A549 treated with AZD9567 at 1 μM for 4 hours (cell line): ENCODE results near the gene MPRIP. TPM values are rescaled to one million over a fixed set of nuclear protein-coding genes. Genes with fewer than 3 reads are reported as not detected.

Experiments
- total RNA-seq: library from RNA; stranded (reverse); fragments of 200-300 nt; extraction: Qiagen RNA extraction; gene quantifications from 5 replicates; pipeline ENCODE4 v1.2.3, GENCODE V29; 2022; ENCODE audit not compliant: insufficient read depth

MPRIP gene, protein sequence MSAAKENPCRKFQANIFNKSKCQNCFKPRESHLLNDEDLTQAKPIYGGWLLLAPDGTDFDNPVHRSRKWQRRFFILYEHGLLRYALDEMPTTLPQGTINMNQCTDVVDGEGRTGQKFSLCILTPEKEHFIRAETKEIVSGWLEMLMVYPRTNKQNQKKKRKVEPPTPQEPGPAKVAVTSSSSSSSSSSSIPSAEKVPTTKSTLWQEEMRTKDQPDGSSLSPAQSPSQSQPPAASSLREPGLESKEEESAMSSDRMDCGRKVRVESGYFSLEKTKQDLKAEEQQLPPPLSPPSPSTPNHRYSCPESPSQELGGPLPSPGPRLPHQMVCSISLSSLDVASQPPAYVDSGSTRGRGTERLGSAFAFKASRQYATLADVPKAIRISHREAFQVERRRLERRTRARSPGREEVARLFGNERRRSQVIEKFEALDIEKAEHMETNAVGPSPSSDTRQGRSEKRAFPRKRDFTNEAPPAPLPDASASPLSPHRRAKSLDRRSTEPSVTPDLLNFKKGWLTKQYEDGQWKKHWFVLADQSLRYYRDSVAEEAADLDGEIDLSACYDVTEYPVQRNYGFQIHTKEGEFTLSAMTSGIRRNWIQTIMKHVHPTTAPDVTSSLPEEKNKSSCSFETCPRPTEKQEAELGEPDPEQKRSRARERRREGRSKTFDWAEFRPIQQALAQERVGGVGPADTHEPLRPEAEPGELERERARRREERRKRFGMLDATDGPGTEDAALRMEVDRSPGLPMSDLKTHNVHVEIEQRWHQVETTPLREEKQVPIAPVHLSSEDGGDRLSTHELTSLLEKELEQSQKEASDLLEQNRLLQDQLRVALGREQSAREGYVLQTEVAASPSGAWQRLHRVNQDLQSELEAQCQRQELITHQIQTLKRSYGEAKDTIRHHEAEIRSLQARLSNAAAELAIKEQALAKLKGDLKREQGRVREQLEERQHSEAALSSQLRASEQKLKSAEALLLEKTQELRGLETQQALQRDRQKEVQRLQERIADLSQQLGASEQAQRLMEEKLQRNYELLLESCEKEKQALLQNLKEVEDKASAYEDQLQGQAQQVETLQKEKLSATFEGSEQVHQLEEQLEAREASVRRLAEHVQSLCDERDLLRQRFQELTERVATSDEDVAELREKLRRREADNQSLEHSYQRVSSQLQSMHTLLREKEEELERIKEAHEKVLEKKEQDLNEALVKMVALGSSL (N-terminal part only)
- 244 to 342 TPM (median 339 TPM) in 5 replicates for total RNA-seq

DNA sequence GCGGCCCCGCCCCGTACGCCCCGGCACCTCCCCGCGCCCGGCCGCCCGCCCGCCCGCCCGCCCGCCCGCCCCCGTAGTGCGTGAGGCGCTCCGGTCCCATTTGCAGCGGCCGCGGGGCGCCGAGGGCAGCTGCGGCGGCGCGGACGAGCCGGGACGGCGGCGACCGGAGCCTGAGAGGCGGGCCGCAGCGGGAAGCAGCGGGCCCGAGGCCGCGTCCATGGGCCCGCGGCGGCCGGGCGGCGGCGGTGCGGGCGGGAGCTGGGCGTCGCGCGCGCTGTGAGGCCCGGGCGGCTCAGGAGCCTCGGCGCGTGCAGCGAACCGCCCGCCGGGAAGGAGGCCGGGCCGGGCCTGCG, at the start of gene MPRIP:
MPRIP (plus strand) TSS at position 74 of the 353 bp plus-strand sequence. CDS start 392 bp downstream, outside the sequence.

DNA sequence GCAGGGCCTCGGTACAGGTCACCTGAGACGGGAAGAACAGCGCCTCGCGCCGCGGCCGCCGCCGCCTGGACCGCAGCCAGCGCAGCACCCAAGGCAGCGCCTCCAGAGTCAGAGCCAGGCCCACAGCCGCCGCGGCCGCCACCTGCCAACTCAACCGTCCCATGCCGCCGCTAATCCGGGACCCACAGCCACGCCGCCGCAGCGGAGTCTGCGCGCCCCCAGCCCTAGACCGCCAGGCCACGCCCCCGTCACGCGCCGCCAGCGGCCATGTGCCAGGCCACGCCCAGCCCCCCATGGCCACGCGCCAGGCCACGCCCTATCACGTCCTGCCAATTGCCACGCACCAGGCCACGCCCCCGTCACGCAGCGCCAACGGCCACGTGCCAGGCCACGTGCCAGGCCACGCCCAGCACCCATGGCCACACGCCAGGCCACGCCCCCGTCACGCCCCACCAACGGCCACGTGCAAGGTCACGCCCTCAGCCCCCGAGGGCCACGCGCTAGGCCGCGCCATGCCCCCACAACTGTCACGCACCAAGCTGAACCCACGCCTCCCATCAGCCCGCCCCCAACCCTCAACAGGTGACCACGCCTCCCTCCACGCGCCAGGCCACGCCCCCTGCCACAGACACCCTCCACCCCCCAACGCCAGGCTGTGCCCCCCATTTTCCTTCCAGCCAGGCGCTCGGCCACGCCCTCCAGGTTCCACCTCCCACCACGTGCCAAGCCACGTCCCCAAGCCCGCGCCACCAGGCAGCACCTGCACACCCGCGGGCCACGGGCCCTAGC, 164.1 kb downstream of the MPRIP start, which contains the start of gene PLD6:
PLD6 (minus strand) TSS at position 210 of the 789 bp plus-strand sequence; CDS start at position 163, 47 bp downstream.

DNA sequence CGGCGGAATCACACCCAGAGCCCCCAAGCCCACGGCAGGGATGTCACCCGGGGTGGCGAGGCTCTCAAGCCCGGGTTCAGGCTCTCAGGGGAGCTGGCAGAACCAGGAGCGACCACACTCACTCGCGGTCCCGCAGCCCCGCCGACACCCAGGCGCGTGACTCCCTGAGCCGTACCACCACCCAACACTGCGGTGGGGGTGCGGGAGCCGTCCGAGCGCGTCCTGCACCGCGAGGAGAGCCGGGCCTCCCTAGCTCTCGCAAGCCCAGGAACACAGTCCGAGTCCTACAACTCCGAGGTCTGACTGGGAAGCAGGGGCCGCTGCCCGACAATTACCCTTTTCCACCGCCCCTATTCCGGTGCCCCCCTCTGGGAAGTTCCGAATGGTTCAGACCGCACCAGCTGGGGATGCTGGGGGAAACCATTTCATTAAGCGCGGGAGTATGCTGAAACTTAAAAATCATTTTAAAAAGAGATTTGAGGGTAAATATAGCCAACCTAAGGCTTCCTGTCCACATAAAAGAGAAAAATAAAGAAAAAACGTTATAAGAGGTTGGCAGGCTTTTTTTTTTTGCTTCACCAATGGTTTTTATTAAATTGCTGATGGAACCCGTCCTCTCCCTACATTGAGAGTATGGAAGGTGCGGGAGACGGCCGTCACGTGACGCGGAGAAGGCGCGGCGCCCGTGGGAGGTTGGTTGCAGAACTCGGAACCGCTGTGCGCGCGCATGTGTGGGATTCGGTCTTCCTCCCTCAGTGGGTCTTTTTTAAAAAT, 195.0 kb downstream of the MPRIP start, which contains the start of gene FLCN:
FLCN (minus strand) TSS at position 143 of the 774 bp plus-strand sequence. CDS start 9,031 bp downstream, outside the sequence.

Other genes with a start within 250 kb of the MPRIP start
- not detected in 5 replicates for gene TNFRSF13B, start 70.3 kb upstream of the MPRIP start, total RNA-seq
- gene PLD6, start 163.9 kb downstream of the MPRIP start, total RNA-seq, result 3.6 to 7.8 TPM (median 6.6 TPM) in 5 replicates
- 31.6 to 42.3 TPM (median 34.2 TPM) in 5 replicates for gene FLCN, start 194.7 kb downstream of the MPRIP start, total RNA-seq
- gene COPS3, start 238.8 kb downstream of the MPRIP start, total RNA-seq, result 142 to 170 TPM (median 148 TPM) in 5 replicates